GM12801 (cell line): ENCODE results near the gene CD8A.

Experiments used
- CTCF ChIP-seq: IDR thresholded peaks from one replicate; pipeline ENCODE4 v1.5.1; 2011; ENCODE audit warnings: control low read depth; ENCODE audit not compliant: insufficient read length; ENCODE audit errors: extremely low read depth

CD8A gene

DNA sequence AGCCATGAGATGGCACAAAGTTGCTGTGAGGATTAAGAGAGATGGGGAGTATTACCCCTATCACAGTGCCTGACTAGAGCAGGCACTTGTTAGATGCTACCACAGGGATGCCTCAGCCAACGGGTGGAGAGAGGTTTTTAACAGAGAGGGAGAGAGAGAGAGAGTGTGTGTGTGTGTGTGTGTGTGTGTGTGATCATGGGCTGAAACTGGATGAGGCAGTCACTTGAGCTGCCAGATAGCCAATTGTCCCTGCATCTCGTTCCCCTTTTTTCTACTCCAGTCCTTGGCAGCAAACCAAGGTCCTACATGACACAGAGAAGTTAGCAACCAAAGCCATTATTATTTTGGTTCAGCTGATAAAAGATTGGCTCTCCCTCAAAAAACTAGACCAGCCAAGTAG is 3.0 kb downstream of the CD8A start:
- TF ChIP-seq CTCF: no peak

DNA sequence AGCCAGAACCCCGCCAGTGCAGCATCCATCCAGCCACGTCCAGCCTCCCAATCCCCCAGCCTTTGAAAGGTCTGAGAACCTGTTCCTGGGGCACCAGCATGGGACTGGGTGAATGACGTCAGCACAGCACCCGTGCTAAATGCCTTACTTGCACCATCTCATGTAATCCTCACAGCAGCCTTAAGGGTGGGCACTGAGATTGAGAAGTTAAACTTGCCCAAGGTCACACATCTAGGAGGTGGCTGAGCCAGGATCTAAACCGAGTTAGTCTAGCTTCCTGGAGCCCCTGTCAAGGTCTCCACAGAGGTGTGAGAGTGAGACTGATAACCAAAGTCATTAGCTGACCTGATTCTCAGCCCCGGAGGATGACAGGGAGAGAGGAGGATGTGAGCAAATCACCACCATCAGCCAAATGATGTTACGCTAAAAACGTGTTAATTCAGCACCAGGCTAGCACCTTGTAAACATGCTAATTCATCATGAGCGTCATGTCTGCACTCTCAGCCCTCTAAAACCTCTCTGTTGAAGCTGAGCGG is 4.6 kb downstream of the CD8A start:
- TF ChIP-seq CTCF: no peak

DNA sequence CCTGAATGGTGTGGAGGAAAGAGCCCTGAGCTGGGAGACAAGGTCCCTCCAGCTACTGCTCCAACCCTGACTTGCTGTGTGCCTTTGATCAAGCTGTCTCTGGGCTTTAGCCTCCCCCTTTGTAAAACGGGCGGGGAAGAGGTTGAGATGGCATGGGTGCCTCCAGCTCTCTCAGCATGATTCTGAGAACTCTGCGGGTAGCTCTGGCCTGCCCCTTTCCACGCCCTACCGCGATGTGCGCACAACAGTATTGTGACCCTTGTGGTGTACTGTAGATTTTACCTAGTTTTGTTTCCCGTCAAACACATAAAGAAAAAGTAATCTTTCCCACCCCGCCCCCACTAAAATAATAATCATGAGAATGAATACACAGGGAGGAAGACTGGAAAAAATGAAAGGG is 5.3 kb downstream of the CD8A start:
- no peak for TF ChIP-seq CTCF

DNA sequence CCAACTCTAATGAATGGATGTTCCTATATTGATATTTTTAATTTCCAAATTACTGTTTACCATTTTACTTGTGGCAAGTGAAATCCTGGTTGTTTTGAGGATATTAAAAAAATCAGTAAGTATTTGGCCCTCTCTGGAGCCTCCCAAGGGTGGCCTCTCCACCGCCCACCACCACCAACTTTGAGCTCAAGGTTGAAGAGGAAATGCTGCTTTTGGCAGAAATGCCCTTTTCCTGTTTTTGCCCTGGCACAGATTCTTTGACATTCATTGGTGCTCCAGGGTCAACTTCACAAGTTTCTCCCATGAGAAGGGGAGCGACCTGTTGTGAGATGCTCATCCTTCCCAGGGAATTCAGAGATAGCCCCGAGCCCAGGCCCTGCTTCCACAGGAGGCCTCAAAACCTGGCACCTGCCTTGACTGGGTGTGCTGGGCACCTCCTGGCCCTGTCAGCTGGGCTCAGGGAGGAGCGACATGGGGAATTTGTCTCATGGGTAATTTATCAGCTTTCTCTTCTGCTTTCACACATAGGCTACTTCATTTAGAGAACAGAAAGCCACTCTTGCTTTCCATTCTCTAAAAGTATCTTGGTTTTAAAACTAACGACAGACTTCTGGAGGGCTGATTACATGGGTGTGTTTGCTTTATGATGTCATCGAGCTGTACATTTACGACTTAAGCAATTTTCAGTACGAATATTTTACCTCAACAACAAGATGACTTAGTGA is 6.9 kb downstream of the CD8A start:
- TF ChIP-seq CTCF: no peak

GRCh38 chr2:86782748-86783147 is 8.0 kb downstream of the CD8A start:
- TF ChIP-seq CTCF: no peak

- no peak for TF ChIP-seq CTCF
Measured at GRCh38 chr2:86781363-86781762, 9.3 kb downstream of the CD8A start.

DNA sequence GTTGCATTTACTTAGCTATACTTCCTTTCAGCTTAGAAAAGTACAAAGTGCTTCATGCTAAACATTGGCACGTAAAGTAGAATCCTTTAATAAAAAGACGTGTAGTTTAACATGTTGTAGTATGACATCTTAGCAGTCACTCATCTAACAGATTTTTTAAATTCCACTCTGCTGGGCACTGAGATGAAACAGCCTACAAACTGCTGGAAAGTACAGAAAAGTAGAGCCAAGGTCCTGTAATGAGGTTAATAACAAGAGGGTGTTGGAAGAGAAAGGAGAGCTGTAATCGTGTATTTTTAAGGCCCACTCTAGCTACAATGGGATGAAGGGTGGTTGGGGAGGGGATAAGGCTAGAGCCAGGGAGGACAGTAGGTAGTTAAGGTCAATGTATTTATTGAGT is 10.7 kb downstream of the CD8A start:
- no peak for TF ChIP-seq CTCF
